Activated T-cell treated with anti-CD3 and anti-CD28 coated beads, Interleukin-2, amount 50 U/mL, for 4 hours (primary cell): Measurements from ENCODE around the gene IKZF1. TPM values are rescaled to one million over a fixed set of nuclear protein-coding genes. Genes with fewer than 3 reads are reported as not detected.
A peak's percentile ranks its signal among the peaks of the same experiment; 100 is the strongest.

Experiments used
- ATAC-seq, 2 donors: fragments of 200-7000 bp; cut with Tn5 transposase; one replicate each; pipeline ENCODE4 v1.10.0; 2021
- DNase-seq: peaks from one replicate; pipeline ENCODE4 v3.0.0-alpha.2; 2020
- H3K27me3 Mint-ChIP-seq: one replicate; pipeline ENCODE4 v1.8.0; 2021; ENCODE audit warnings: low read depth, mixed read lengths
- H3K36me3 Mint-ChIP-seq: one replicate; pipeline ENCODE4 v1.8.0; 2022; ENCODE audit warnings: mixed read lengths; ENCODE audit not compliant: insufficient read depth
- H3K4me1 Mint-ChIP-seq: one replicate; pipeline ENCODE4 v1.8.0; 2021; ENCODE audit warnings: low read depth, mixed read lengths
- H3K4me3 Mint-ChIP-seq: one replicate; pipeline ENCODE4 v1.8.0; 2021; ENCODE audit warnings: mild to moderate bottlenecking, moderate library complexity, mixed read lengths
- H3K9me3 Mint-ChIP-seq: one replicate; pipeline ENCODE4 v1.8.0; 2021; ENCODE audit warnings: mixed read lengths
- total RNA-seq, 3 donors: library from RNA; stranded (reverse); gene quantifications; one replicate each; pipeline ENCODE4 v1.2.1, GENCODE V29; 2021

Gene IKZF1
- total RNA-seq, 3 donors from 2014 or later: 168 to 229 (median 228) TPM

DNA sequence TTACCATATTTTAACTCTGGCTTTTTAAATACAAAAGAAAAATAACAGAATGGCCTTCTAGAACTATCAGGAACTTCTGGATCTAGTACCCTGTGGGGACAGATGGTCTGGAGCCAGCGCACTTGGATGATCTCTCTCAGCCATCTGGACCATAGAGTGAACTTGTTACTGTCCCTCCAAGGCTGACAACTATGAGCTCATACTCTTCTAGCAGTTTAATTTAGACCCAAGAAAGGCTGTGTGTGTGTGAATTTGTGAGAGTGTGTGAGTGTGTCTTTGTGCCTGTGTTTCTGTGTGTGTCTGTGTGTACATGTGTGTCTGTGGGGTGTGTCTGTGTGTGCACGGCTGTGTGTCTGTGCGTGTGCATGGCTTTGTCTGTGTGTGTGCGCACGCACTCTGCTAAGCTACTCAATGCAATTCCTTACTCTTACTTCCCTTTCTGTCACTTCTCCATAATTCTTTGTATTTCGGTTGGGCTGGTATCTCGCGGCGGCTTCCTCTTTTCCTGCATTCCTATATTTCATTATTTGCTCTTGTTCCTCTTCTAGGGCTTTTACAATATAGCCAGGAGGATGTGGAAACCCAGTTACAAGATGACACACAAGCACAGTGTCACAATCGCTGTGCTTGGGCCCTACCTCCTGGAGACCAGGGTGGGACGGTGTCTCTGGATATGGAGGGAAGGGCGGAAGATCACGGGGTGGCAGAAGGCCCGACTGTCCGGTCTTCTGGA lies 51.9 kb downstream of the IKZF1 start:
- Mint-ChIP-seq H3K4me1 (peaks cover 95% of the 10 kb centered on the region), H3K9me3 (no peaks in the 10 kb centered on the region), H3K27me3 (no peaks in the 10 kb centered on the region), H3K4me3 (peak overlapping the region; percentile 37), H3K36me3 (peaks cover 65% of the 10 kb centered on the region)
- ATAC-seq (no peak), DNase-seq (no peak)

DNA sequence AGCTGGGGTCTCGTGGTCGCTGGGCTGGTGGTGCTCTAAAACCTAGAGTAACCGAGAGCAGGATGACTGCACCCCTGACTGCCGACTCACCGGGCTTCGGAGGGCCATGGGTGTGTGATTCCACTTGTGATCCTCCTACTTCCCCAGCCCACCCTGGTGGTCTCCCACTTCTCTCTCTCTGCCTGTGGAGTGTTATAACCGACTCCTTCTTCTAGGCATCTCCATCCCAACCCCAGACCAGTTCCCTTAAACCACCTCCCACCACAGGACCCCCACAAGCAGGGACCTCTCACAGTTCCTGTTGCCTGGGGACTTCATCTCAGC lies 52.4 kb downstream of the IKZF1 start:
- Mint-ChIP-seq H3K27me3 (no peaks in the 10 kb centered on the region), H3K4me3 (peak overlapping the region; percentile 37), H3K9me3 (no peaks in the 10 kb centered on the region), H3K36me3 (peaks cover 63% of the 10 kb centered on the region), H3K4me1 (peaks cover 95% of the 10 kb centered on the region)
- ATAC-seq (no peak), DNase-seq (no peak)

DNA sequence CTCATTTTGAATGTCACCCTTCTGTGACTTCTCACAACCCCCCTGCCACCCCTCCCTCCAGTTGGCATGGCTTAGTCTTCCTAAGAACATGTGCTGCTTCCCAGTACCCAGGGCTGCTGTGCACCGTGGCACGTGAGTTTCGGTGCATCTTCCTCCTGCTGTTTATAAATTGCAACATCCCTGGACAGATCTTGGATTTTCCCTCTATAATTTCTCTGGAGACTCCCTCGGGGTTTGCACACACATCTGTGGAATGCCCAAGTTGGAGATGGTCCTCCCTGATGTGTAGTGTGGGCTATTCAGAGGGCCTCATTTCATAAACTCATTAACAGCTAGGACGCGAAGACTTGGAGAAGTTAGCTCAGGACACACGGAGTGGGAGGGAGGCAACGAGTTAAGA lies 52.9 kb downstream of the IKZF1 start:
- peaks cover 65% of the 10 kb centered on the region for H3K36me3 Mint-ChIP-seq
- H3K27me3 Mint-ChIP-seq: no peaks in the 10 kb centered on the region
- peaks cover 95% of the 10 kb centered on the region for H3K4me1 Mint-ChIP-seq
- DNase-seq: no peak
- no peaks in the 10 kb centered on the region for H3K9me3 Mint-ChIP-seq
- H3K4me3 Mint-ChIP-seq: peak overlapping the region; percentile 24
- no peak for ATAC-seq

DNA sequence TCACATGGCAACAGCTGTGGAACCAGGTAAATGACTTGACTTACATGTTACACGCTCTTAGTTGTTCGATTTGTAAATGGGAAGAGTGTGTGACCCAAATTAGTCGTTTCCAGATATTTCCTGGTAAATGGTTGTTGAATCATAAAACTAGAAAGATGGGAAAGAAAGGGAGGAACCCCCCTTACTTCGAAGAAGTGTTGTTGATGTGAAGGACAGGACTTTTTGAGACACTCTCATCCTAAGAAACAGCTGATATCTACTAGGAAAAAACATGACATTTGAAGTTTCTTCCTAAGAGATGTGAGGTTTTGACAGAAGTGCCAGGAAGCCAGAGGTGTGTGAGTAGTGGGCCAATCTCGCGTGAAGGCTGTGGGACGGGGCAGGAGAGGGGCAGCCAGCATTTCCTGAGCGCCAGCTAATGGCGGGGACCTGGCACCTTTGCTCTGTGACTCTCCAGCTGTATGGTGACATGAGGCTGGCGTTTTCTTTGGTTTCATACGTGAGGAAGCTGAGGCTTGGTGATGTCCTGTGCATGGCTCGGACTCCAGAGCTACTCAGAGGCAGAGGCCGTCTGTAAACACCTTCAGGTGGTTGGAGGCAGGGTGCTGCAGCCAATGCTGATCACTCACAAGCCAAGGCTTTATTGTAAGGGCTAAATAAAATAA lies 53.7 kb downstream of the IKZF1 start:
- peak overlapping the region; percentile 45 for H3K4me3 Mint-ChIP-seq
- no peak for DNase-seq
- H3K36me3 Mint-ChIP-seq: peaks cover 69% of the 10 kb centered on the region
- no peaks in the 10 kb centered on the region for H3K9me3 Mint-ChIP-seq
- no peak for ATAC-seq
- peaks cover 97% of the 10 kb centered on the region for H3K4me1 Mint-ChIP-seq
- H3K27me3 Mint-ChIP-seq: no peaks in the 10 kb centered on the region

DNA sequence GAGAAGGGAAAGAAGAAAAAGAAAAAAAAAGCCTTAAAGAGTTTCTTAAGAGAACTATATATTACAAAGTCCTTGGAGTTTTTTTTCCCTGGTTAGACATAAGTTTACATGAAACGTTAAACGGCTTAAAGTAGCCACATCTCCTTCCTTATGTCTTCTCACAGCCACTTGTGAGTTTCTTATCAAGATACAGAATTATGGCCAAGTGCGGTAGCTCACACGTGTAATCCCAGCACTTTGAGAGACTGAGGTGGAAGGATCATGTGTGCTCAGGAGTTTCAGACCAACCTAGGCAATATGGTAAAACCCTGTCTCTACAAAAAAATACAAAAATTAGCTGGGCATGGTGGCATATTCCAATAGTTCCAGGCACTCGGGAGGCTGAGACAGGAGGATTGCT lies 54.3 kb downstream of the IKZF1 start:
- Mint-ChIP-seq H3K36me3 (peaks cover 67% of the 10 kb centered on the region), H3K4me1 (peaks cover 97% of the 10 kb centered on the region), H3K4me3 (peak overlapping the region; percentile 45), H3K27me3 (no peaks in the 10 kb centered on the region), H3K9me3 (no peaks in the 10 kb centered on the region)
- no peak for ATAC-seq
- no peak for DNase-seq

DNA sequence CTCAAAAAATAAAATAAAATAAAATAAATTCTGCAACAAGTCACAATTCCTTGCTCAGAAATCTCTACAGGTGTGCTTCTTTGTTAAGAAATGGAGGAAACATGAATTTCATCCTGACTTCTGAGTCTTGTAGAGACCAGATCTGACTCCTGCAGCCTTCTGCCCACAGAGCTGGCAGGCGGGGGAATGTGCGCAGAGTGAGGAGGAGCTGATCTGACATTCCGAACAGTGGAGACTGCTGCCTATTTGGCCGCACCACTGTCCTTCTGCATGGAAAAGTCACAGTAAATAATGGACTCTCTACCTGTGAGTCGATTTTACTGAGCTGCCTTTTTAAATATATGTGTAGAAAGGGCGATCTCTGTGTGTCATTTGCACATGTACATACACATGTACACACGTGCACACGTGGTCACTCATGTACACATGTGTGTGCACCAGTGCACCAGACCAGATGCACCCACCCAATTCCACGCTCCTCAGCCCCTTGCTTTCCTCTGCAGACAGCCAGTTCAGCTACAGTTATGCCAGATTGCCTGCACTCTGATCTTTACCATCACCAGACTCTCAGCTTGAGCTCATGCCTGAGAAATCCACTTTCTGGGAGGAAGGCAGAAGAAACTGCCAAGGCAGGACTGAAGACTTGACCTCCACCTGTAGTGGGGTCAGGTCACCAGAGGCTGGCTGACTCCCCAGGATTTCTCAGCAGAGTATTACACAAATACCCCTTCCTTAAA lies 54.9 kb downstream of the IKZF1 start:
- Mint-ChIP-seq H3K4me1 (peaks cover 96% of the 10 kb centered on the region), H3K4me3 (peak overlapping the region; percentile 35), H3K9me3 (no peaks in the 10 kb centered on the region), H3K27me3 (no peaks in the 10 kb centered on the region), H3K36me3 (peaks cover 61% of the 10 kb centered on the region)
- DNase-seq (no peak), ATAC-seq (no peak)

DNA sequence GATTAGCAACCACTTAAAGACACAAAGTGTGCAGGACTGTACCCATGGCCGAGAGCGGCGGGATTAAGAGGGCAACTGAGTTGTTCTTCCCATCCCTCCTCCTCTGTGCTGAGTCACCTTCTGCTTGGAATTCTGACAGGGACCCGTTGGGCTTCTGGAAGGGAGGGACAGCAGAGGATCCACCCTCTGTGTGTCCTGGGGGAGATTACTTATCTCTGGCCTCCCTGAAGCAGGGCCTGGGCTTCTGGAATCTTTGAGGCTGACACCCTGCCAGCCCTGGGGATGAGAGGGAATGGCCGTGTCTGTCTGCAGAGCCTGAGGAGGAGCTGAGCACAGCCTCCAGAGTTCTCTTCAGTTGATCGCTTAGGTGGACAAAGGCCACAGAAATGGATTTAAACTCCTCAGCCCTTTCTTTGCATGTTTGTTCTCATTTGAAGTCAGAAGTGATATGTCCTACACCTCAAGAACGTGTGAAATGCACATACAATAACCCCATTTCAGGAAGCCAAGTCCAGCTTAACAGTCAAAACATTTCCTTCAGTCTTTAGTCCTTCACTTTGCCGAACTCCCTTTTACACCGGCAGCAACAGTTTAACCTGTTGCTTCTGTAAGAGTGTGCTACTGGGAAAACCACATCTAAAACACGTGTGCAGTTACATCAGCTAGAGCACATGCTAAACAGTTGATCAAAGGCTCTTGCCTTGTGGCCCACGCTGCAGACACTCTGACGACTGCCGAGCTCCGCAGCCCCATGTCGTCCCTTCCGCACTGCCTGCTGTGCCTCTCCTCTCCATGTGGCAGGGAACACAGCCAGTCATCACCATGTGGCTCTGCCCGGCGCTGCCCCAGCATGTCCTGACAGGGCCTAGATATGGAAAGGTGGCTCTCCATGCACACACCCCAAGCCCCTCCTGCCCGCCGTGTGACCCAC lies 55.7 kb downstream of the IKZF1 start:
- Mint-ChIP-seq H3K27me3 (no peaks in the 10 kb centered on the region), H3K9me3 (no peaks in the 10 kb centered on the region), H3K4me3 (peak overlapping the region; percentile 68), H3K4me1 (peaks cover 96% of the 10 kb centered on the region), H3K36me3 (peaks cover 58% of the 10 kb centered on the region)
- ATAC-seq (peak; percentile 81 to 84), DNase-seq (peak; percentile 84)

DNA sequence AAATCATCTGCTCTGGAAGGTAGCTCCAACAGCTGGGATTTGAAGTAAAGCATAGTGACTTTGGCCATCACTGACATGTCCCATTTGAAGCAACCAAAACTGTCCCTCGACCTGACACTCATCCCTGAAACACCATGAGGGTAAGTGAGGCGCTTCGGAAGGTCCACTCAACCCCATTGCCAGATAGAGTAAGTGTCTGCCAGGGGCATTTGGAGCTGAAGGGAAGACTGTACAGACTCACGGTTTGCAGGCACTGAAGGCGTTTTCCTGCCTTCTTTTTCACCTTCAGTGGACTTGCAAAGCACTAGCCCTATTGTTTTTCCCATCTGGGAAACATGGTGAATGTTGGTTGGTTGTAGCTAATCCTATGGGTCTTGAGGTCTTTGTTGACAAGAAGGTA lies 57.6 kb downstream of the IKZF1 start:
- Mint-ChIP-seq H3K27me3 (no peaks in the 10 kb centered on the region), H3K4me1 (peaks cover 98% of the 10 kb centered on the region), H3K9me3 (no peaks in the 10 kb centered on the region), H3K36me3 (peaks cover 64% of the 10 kb centered on the region), H3K4me3 (peak overlapping the region; percentile 3)
- ATAC-seq: no peak
- no peak for DNase-seq

DNA sequence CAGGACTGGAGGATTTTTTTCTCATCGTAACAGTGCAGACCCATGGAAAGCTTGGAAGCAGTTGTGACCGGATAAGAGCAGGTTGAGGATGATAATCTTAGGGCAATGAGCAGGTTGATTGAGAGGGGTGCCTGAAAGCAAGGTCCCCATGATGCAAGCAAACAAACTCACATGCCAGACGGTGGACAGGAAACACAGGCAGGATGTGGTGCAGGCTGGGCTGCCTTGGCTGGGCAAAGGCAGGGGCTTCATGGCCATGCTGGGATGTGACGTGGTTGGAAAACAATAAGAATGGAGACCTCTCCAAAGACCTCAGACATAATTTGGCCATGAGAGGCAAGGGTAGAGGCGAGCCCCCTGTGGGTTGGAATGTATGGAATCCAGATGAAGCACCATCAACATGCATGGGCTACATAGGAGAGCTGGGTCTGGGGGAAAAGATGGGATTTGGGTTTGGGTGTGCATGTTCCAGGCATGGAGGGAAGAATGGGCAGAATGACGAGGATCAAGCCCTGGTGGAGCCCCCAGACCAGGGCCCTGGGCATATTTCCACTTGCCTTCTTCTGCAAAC lies 58.3 kb downstream of the IKZF1 start:
- ATAC-seq: no peak
- Mint-ChIP-seq H3K9me3 (no peaks in the 10 kb centered on the region), H3K4me3 (peak overlapping the region; percentile 45), H3K36me3 (peaks cover 60% of the 10 kb centered on the region), H3K4me1 (peaks cover 98% of the 10 kb centered on the region), H3K27me3 (no peaks in the 10 kb centered on the region)
- DNase-seq: no peak

DNA sequence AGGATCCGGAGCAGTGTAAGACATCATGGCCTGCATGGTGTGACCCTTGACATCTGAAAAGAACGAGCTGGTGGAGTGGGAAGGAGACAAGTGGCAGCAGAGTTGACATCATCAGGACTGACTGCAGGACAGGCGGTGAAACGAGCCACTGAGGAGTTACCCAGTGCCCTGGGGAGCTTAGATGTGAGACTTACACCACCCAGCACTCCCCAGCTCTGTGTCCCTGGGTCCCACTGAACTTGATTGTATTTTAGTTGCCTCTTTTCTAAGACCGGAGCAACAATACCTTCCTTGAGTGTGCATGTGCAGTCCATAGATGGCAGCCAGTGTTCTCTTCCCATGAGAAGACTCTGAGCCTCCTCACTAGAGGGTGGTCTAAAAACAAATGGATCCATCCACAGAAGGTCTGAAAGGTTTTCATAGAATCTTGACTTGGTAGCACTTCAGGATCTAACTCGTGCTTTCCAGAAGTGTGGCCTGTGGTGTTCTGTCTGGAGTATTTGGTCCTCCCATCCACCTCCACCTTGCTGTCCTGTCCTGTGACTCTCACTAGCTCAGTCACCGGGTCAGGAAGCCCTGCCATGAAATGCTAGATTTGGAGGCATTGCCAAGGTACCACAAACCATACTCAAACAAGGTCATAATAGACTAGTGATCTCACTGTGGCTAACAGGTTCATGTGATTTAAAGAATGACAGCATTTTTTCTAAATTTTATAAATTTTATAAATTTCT lies 59.0 kb downstream of the IKZF1 start:
- Mint-ChIP-seq H3K27me3 (no peaks in the 10 kb centered on the region), H3K4me1 (peaks cover 98% of the 10 kb centered on the region), H3K4me3 (peak overlapping the region; percentile 45), H3K36me3 (peaks cover 62% of the 10 kb centered on the region), H3K9me3 (no peaks in the 10 kb centered on the region)
- ATAC-seq (no peak), DNase-seq (no peak)

DNA sequence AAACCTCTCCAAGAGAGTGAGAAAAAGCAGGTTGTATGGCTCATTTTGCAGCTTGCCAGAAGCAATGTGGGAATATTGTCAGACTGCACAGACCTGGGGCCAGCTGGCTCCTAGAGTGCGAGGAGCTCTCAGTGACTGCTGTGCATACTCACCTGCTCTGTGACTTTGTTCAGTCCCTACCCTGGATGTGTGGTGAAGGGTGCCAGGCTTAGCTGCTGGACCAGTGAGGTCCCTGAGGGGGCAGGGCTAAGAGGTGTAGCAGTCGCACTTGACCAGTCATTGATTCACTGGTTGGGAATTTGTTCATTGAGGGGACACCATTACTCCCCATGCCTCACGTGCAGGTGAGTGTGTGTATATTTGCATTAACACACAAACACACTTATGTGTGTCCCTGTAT lies 60.1 kb downstream of the IKZF1 start:
- no peak for DNase-seq
- peaks cover 64% of the 10 kb centered on the region for H3K36me3 Mint-ChIP-seq
- ATAC-seq: no peak
- peaks cover 98% of the 10 kb centered on the region for H3K4me1 Mint-ChIP-seq
- peaks cover 4% of the 10 kb centered on the region for H3K9me3 Mint-ChIP-seq
- no peak overlapping the region for H3K4me3 Mint-ChIP-seq
- no peaks in the 10 kb centered on the region for H3K27me3 Mint-ChIP-seq

DNA sequence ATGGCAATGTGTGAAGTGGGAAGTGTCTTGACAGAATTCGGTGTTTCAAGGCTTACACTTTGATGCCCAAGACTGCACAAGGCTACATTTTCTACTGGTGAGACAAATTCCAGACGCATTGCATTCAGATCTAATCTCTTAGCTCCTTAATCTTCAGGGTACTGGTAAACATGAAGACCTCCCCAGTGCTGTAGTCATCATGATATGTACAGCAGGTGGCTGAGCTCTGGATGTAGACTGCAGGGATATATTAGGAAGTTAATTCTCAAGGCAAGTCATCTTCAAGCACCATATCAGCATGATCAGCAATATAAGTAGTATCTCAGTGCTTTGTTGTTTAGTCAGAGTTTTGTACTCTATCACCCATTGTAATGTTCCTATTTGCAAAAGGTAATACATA lies 61.8 kb downstream of the IKZF1 start:
- Mint-ChIP-seq H3K36me3 (peaks cover 58% of the 10 kb centered on the region), H3K27me3 (no peaks in the 10 kb centered on the region), H3K4me3 (peak overlapping the region; percentile 43), H3K4me1 (peaks cover 95% of the 10 kb centered on the region), H3K9me3 (peaks cover 4% of the 10 kb centered on the region)
- ATAC-seq: no peak
- DNase-seq: no peak

DNA sequence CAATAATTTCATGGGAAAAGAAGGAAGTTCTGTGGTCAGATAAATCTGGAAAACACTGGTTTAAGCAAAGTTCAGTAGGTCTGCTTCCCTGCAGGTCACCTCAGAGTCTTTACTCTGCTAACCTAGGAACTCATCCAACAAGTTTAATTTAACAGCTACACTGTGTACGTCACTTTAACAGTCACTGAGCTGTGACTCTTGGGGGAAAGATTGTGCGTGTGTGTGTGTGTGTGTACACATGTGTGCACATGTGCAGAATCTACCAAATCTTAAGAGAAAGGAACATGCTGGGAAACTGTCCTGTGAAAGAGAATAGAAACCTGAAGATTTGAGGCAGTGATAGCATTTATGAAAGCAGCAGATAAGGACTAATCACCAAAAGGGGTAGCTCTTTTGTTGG lies 62.6 kb downstream of the IKZF1 start:
- Mint-ChIP-seq H3K4me1 (peaks cover 95% of the 10 kb centered on the region), H3K27me3 (no peaks in the 10 kb centered on the region), H3K9me3 (peaks cover 4% of the 10 kb centered on the region), H3K36me3 (peaks cover 60% of the 10 kb centered on the region), H3K4me3 (peak overlapping the region; percentile 65)
- ATAC-seq: peak; percentile 30 to 36
- no peak for DNase-seq
